Activated T-cell treated with anti-CD3 and anti-CD28 coated beads for 1 hour (primary cell): ENCODE results near the gene HRH3.
A peak's percentile ranks its signal among the peaks of the same experiment; 100 is the strongest.

Source experiments
- DNase-seq: peaks from one replicate; pipeline ENCODE4 v3.0.0-alpha.2; 2020; ENCODE audit warnings: low read depth

Gene HRH3

GRCh38 chr20:62243906-62244515, 23.9 kb upstream of the HRH3 start:
- no peak for DNase-seq

GRCh38 chr20:62243106-62243505, 23.0 kb upstream of the HRH3 start:
- no peak for DNase-seq

GRCh38 chr20:62242176-62242575, 22.1 kb upstream of the HRH3 start:
- DNase-seq, result no peak

- no peak for DNase-seq
Measured at GRCh38 chr20:62241506-62241905, 21.4 kb upstream of the HRH3 start.

GRCh38 chr20:62240020-62240685, 20.1 kb upstream of the HRH3 start:
- no peak for DNase-seq

GRCh38 chr20:62239278-62239879, 19.3 kb upstream of the HRH3 start:
- no peak for DNase-seq

- DNase-seq, result no peak
Measured at GRCh38 chr20:62238569-62239277, 18.6 kb upstream of the HRH3 start.

GRCh38 chr20:62237801-62238568, 17.9 kb upstream of the HRH3 start, which contains the start of gene OSBPL2:
Gene OSBPL2, plus strand, starts transcription at chr20:62238521. Its CDS starts 17,664 bp downstream, at chr20:62256185.
- DNase-seq, result peak; percentile 100

GRCh38 chr20:62237514-62237800, 17.4 kb upstream of the HRH3 start:
- no peak for DNase-seq

GRCh38 chr20:62236766-62237513, 16.9 kb upstream of the HRH3 start:
- DNase-seq, result no peak

- no peak for DNase-seq
Measured at GRCh38 chr20:62236200-62236599, 16.1 kb upstream of the HRH3 start.

GRCh38 chr20:62235777-62236157, 15.7 kb upstream of the HRH3 start:
- DNase-seq, result no peak

GRCh38 chr20:62235001-62235776, 15.1 kb upstream of the HRH3 start:
- no peak for DNase-seq

GRCh38 chr20:62234339-62234738, 14.3 kb upstream of the HRH3 start:
- DNase-seq, result no peak

GRCh38 chr20:62233684-62234083, 13.6 kb upstream of the HRH3 start:
- no peak for DNase-seq

GRCh38 chr20:62232770-62233645, 12.9 kb upstream of the HRH3 start:
- DNase-seq, result no peak

- DNase-seq, result no peak
Measured at GRCh38 chr20:62232194-62232593, 12.1 kb upstream of the HRH3 start.

- no peak for DNase-seq
Measured at GRCh38 chr20:62231292-62231691, 11.2 kb upstream of the HRH3 start.

GRCh38 chr20:62230696-62231095, 10.6 kb upstream of the HRH3 start:
- DNase-seq, result no peak

- no peak for DNase-seq
Measured at GRCh38 chr20:62230276-62230675, 10.2 kb upstream of the HRH3 start.
